ENCODE measurements around the gene SLC22A23.

The SLC22A23 gene

DNA sequence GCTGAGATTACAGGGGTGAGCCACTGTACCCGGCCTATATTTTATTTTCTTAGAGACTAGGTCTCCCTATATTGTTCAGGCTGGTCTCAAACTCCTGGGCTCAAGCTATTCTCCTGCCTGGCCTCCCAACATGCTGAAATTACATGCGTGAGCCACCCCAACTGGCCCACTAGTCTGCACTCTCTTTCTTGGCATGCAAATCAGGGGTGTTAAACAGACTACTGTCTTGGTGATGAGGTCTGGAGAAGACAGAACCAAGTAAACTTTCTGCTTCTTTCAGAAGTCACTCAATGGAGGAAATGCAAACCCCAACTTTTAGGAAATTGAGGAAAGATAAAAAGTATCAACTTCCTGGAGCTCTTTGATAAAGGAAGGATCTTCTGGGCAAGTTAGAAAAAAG, 221.4 kb downstream of the SLC22A23 start:
- DNase-seq, result no peak

- DNase-seq, result no peak
Measured at GRCh38 chr6:3233904-3234303, 222.9 kb downstream of the SLC22A23 start.

- DNase-seq, result no peak
Measured at GRCh38 chr6:3233321-3233720, 223.5 kb downstream of the SLC22A23 start.

- DNase-seq, result peak; percentile 32
Measured at GRCh38 chr6:3232017-3232945, 224.6 kb downstream of the SLC22A23 start.

- peak; percentile 57 for DNase-seq
Measured at GRCh38 chr6:3231247-3232016, 225.4 kb downstream of the SLC22A23 start.

GRCh38 chr6:3230900-3231246, 226.0 kb downstream of the SLC22A23 start:
- peak; percentile 28 for DNase-seq

GRCh38 chr6:3230256-3230882, 226.5 kb downstream of the SLC22A23 start:
- no peak for DNase-seq

DNA sequence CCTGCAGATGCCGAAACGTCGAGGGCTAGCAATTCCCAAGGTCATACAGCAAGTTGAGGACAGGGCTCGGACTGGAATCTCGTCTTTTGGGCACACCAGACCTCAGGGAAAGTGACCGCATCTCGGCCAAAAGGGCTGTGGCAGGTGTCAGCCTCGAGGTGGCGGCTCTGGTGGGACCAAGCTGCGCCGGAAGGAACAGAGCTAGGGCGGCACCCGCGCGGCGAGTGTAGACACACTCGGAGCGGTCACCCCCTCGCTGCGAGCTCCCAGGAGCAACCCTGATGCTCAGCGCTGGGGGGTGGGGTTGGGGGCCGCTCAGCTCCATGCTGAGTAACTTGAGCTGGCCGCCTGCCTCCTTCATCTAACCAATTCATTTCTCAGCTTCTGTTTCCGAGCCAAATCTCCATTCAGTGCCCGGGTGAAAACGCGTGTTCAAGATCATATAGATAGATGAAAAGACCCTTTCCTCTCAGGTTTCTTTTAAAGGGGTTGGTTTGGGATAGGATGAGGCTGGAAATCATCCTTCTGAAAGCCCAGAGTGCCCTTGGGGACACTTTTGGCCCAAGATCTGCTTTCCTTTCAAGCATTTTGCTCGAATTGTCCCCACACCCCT, 227.2 kb downstream of the SLC22A23 start:
- peak; percentile 35 for DNase-seq

GRCh38 chr6:3228771-3229565, 227.9 kb downstream of the SLC22A23 start:
- DNase-seq, result peak; percentile 35

DNA sequence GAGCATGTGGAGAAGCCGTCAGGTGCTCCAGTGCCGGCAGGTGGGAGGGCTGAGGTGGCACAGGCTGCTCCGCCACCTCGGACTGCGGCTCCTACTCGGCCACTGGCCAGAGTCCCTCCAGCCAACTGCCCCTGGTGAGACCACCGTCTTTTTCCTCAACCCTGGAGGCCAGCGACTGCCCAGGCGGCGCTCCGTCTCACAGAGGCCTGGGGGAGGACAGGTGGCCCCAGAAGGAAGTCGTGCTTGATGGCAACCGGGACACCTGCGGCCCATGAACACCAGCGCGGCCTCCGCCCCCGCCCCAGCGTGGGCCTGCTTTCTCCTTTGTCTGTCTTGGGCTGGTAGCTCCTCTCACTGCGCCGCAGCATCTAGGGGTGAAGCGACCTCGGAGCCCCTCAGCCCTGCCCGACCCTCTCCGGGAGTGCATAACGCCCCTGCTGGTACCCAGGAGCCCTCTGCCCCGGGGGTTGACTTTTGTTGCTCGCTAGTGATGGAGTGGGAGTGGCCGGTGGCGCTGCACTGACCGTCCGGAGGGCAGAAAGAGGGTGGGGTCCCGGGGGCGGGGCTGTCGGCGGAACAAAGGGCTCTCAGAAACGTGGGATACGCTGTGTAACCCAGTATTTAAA, 228.7 kb downstream of the SLC22A23 start:
- DNase-seq, result peak; percentile 30

GRCh38 chr6:3227363-3228045, 229.3 kb downstream of the SLC22A23 start, which contains the start of gene TUBB2B:
TUBB2B (minus strand) TSS chr6:3227653; CDS start chr6:3227543, 110 bp downstream.
- peak; percentile 66 for DNase-seq

GRCh38 chr6:3226481-3227362, 230.1 kb downstream of the SLC22A23 start:
- DNase-seq, result peak; percentile 9

GRCh38 chr6:3226042-3226441, 230.8 kb downstream of the SLC22A23 start:
- DNase-seq, result no peak

DNA sequence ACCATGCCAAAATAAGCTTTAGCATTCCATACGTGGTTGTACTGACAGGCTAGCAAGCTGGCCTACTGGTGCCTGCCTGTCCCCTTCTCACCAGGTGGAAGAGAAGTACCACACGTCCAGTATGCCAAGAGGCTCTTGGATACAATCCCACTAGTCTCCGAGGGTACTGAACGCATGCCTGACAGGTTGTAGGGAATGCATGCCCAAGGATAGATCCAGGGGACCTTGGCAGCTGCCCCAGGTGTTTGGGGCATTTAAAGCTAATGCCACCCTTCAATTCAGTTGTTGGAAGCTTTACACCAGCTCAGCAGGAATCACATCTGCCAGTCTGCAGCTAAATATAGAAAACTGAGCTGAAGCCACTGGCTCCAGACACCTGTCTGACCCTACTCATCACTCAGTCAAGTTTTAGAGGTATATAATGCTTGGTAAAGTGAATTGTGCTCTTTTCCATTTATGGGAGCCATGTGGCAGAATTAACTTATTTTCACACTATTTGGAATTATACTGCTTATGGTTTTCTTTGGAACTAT, 234.3 kb downstream of the SLC22A23 start:
- no peak for DNase-seq

DNA sequence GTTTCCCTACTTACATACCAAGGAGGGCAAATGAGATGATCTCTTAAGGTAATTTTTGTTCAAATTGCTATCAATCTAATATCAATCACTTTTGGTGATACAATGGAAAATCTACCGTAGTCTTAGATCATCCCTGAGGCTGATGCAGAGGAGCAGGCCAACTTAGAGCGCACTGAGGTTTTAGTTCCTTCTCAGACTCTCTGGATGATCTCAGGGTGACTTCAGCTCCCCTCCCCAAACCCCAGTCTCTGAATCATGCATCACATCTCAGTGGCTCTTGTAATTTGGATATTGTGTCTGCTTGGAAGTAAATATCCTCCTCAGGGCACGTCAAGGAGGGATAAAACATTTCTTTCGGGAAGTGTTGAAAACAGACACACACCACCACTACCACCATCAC, 235.3 kb downstream of the SLC22A23 start:
- no peak for DNase-seq

DNA sequence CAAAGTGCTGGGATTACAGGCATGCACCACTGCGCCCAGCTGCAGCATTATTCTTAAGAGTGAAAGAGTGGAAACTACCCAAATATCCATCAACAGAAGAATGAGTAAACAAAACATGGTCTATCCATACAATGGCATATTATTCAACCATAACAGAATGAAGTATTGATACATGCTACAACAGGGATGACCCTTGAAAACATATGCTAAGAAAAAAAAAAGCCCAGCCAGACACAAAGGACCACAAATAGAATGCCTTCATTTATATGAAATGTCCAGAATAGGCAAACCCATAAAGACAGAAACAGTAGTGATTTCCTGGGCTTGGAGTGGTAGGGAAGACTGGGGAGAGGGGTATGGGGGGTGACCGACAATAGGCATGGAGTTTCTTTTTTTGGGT, 236.5 kb downstream of the SLC22A23 start:
- DNase-seq, result no peak
